SK-N-SH (cell line): ENCODE measurements around the gene LHX6. TPM values are rescaled to one million over a fixed set of nuclear protein-coding genes. Genes with fewer than 3 reads are reported as not detected.

Source experiments
- CTCF ChIA-PET: fragments of 300-600, 350-600 bp; formaldehyde crosslinking; extraction: SDS; loops from one replicate; lab custom pipeline; 2021; lab: Yijun Ruan, JAX
- POLR2A ChIA-PET: fragments of 350-600 bp; sonication (Branson Sonifier 250); formaldehyde crosslinking; extraction: SDS; loops from one replicate; lab custom pipeline; 2020; ENCODE audit warnings: antibody characterized with exemption, inconsistent platforms; lab: Yijun Ruan, JAX
- DNase-seq: peaks from one replicate; pipeline ENCODE4 v3.0.0; 2012
- H2AFZ ChIP-seq: fragments of 200-600 bp; sonication (generic); 2 replicates; pipeline ENCODE4 v1.8.1; 2016; ENCODE audit warnings: antibody characterized with exemption, mild to moderate bottlenecking, low read depth
- H3F3A ChIP-seq: fragments of 200-600 bp; sonication (generic); replicated peaks from 2 replicates; pipeline ENCODE3; 2016; ENCODE audit warnings: antibody characterized with exemption, mild to moderate bottlenecking; ENCODE audit not compliant: insufficient read depth
- H3K27ac ChIP-seq, 2 experiments: fragments of 200-500 bp in 1 of 2; fragments of 200-600 bp in 1 of 2; sonication (Bioruptor generic) in 1 of 2; sonication (generic), shearing (Covaris generic) in 1 of 2; 2 replicates each; pipeline versions ENCODE4 v1.5.1 to v1.6.1; 2014 to 2016; ENCODE audit warnings: low read depth in 2 of 2, inconsistent platforms in 1 of 2, low read length in 1 of 2, mild to moderate bottlenecking in 1 of 2, mixed read lengths in 1 of 2
- H3K27me3 ChIP-seq: fragments of 200-600 bp; sonication (generic), shearing (Covaris generic); 2 replicates; pipeline ENCODE4 v1.6.1; 2016; ENCODE audit warnings: mixed run types; ENCODE audit not compliant: insufficient read depth
- H3K36me3 ChIP-seq, 2 experiments: fragments of 200-500 bp in 1 of 2; fragments of 200-600 bp in 1 of 2; sonication (Bioruptor generic) in 1 of 2; sonication (generic) in 1 of 2; replicated peaks in 1 of 2; 2 replicates each; pipeline versions ENCODE3 to v1.5.1; 2014 to 2016; ENCODE audit warnings: low read length in 1 of 2, mild to moderate bottlenecking in 1 of 2; ENCODE audit not compliant: insufficient read depth in 2 of 2, control insufficient read depth in 1 of 2
- H3K4me1 ChIP-seq, 2 experiments: fragments of 200-500 bp in 1 of 2; fragments of 200-600 bp in 1 of 2; sonication (Bioruptor generic) in 1 of 2; sonication (generic), shearing (Covaris generic) in 1 of 2; 2 replicates each; pipeline versions ENCODE4 v1.5.1 to v1.6.1; 2014 to 2016; ENCODE audit warnings: low read depth in 1 of 2, low read length in 1 of 2, mixed run types in 1 of 2; ENCODE audit not compliant: insufficient read depth in 2 of 2, control insufficient read depth in 1 of 2
- H3K4me2 ChIP-seq: fragments of 200-600 bp; sonication (generic), shearing (Covaris generic); 2 replicates; pipeline ENCODE4 v1.6.1; 2017; ENCODE audit warnings: mixed run types
- H3K4me3 ChIP-seq, 2 experiments: fragments of 200-500 bp in 1 of 2; fragments of 200-600 bp in 1 of 2; sonication (Bioruptor generic) in 1 of 2; sonication (generic), shearing (Covaris generic) in 1 of 2; 2 replicates each; pipeline versions ENCODE4 v1.5.1 to v1.8.1; 2014 to 2016; ENCODE audit warnings: low read depth in 2 of 2, inconsistent platforms in 1 of 2, low read length in 1 of 2, mild to moderate bottlenecking in 1 of 2, mixed read lengths in 1 of 2, moderate library complexity in 1 of 2
- H3K79me2 ChIP-seq: fragments of 200-600 bp; sonication (generic); 2 replicates; pipeline ENCODE4 v1.8.1; 2017; ENCODE audit warnings: mild to moderate bottlenecking; ENCODE audit not compliant: insufficient read depth
- H3K9ac ChIP-seq: fragments of 200-600 bp; sonication (generic); 2 replicates; pipeline ENCODE4 v1.6.1; 2017; ENCODE audit warnings: mixed run types
- H3K9me2 ChIP-seq: fragments of 200-600 bp; sonication (generic); 2 replicates; pipeline ENCODE4 v1.6.1; 2017; ENCODE audit warnings: mixed run types
- H3K9me3 ChIP-seq: fragments of 200-600 bp; sonication (generic); 2 replicates; pipeline ENCODE4 v1.6.1; 2017; ENCODE audit warnings: mixed run types, mild to moderate bottlenecking, moderate library complexity
- H4K20me1 ChIP-seq: fragments of 200-600 bp; sonication (generic); 2 replicates; pipeline ENCODE4 v1.6.1; 2017; ENCODE audit warnings: mild to moderate bottlenecking, mixed run types; ENCODE audit not compliant: insufficient read depth
- CTCF ChIP-seq: fragments of 200-600 bp; sonication (generic); IDR thresholded peaks from 2 replicates; pipeline ENCODE4 v1.6.1; 2017; ENCODE audit warnings: antibody characterized with exemption, mild to moderate bottlenecking, moderate library complexity
- ELF1 ChIP-seq: IDR thresholded peaks from 2 replicates; pipeline ENCODE4 v1.4.0; 2012
- EP300 ChIP-seq, 2 experiments: IDR thresholded peaks; 2 replicates each; pipeline versions ENCODE4 v1.4.0 to v1.6.1; 2012; ENCODE audit warnings: borderline replicate concordance in 1 of 2, low read depth in 1 of 2, low read length in 1 of 2
- EZH2phosphoT487 ChIP-seq: fragments of 200-600 bp; sonication (generic); IDR thresholded peaks from 2 replicates; pipeline ENCODE4 v1.6.1; 2017; ENCODE audit warnings: low read depth, mixed run types, mild to moderate bottlenecking, antibody characterized with exemption, moderate library complexity, borderline replicate concordance
- FOSL2 ChIP-seq: IDR thresholded peaks from 2 replicates; pipeline ENCODE4 v1.4.0; 2012; ENCODE audit warnings: low read depth, mild to moderate bottlenecking, moderate library complexity, borderline replicate concordance
- FOXJ3 ChIP-seq: sonication (generic); formaldehyde crosslinking; IDR thresholded peaks from 2 replicates; pipeline ENCODE4 v1.5.1; 2020; ENCODE audit warnings: mild to moderate bottlenecking, missing genetic modification reagents
- GATA2 ChIP-seq: sonication (generic); formaldehyde crosslinking; IDR thresholded peaks from 2 replicates; pipeline ENCODE4 v1.5.0; 2020; ENCODE audit warnings: mild to moderate bottlenecking, missing genetic modification reagents
- MEF2A ChIP-seq: IDR thresholded peaks from 2 replicates; pipeline ENCODE4 v1.4.0; 2012; ENCODE audit warnings: low read depth, borderline replicate concordance
- MXI1 ChIP-seq: IDR thresholded peaks from 2 replicates; pipeline ENCODE4 v1.6.1; 2012; ENCODE audit warnings: mild to moderate bottlenecking, low read depth, low read length, improper control_type of control experiment
- NRF1 ChIP-seq: IDR thresholded peaks from 2 replicates; pipeline ENCODE4 v1.6.1; 2012; ENCODE audit warnings: low read depth, mild to moderate bottlenecking, low read length
- PBX3 ChIP-seq: IDR thresholded peaks from 2 replicates; pipeline ENCODE4; 2012
- POLR2AphosphoS5 ChIP-seq: IDR thresholded peaks from 2 replicates; pipeline ENCODE4 v1.6.1; 2012; ENCODE audit warnings: low read depth, low read length
- RXRA ChIP-seq: IDR thresholded peaks from 2 replicates; pipeline ENCODE4 v1.4.0; 2012; ENCODE audit warnings: low read depth, mild to moderate bottlenecking, borderline replicate concordance
- SMC3 ChIP-seq: IDR thresholded peaks from 2 replicates; pipeline ENCODE4 v1.6.1; 2012; ENCODE audit warnings: low read depth, low read length, improper control_type of control experiment
- TEAD4 ChIP-seq: IDR thresholded peaks from 2 replicates; pipeline ENCODE4 v1.4.0; 2012; ENCODE audit warnings: mild to moderate bottlenecking, borderline replicate concordance; ENCODE audit not compliant: insufficient read depth
- USF2 ChIP-seq: fragments of 150-350 bp; IDR thresholded peaks from 2 replicates; pipeline ENCODE4 v1.6.1; 2017; ENCODE audit warnings: antibody characterized with exemption, low read length, low read depth, borderline replicate concordance
- YY1 ChIP-seq: IDR thresholded peaks from 2 replicates; pipeline ENCODE4 v1.4.0; 2012; ENCODE audit warnings: low read depth, mild to moderate bottlenecking
- WGBS: methylation state at CpG from one replicate; pipeline ENCODE4 v1.1.6; 2017; ENCODE audit warnings: low lambda C conversion rate; 5-methylcytosine and 5-hydroxymethylcytosine counted together
- polyA plus RNA-seq, 3 experiments: library from polyadenylated mRNA; depleted of rRNA; stranded (reverse); fragments of >200 nt; gene quantifications; 2 replicates each; pipeline ENCODE4 v1.2.3, GENCODE V29; 2012
- TF ChIP-seq, protein P1 (sequence below): IDR thresholded peaks from 2 replicates; pipeline ENCODE4 v1.4.0; 2012; ENCODE audit warnings: low read depth, borderline replicate concordance
- TF ChIP-seq, protein P2 (sequence below): IDR thresholded peaks from 2 replicates; pipeline ENCODE4 v1.4.0; 2012; ENCODE audit warnings: low read depth, borderline replicate concordance

LHX6 gene
- polyA plus RNA-seq, 1 of the 3 experiments (the other 2 are of a cell fraction): 0.02 TPM

GRCh38 chr9:122246666-122247065 lies 17.9 kb upstream of the LHX6 start:
- Histone ChIP-seq H3K4me3 (no peak overlapping the region), H3K9me2 (no peaks in the 10 kb centered on the region), H3K4me1 (no peaks in the 10 kb centered on the region), H3K79me2 (no peaks in the 10 kb centered on the region), H2AFZ (no peak overlapping the region), H3F3A (no peaks in the 10 kb centered on the region), H3K9me3 (no peaks in the 10 kb centered on the region), H3K27me3 (no peaks in the 10 kb centered on the region), H3K27ac (no peak overlapping the region), H3K9ac (no peak overlapping the region), H4K20me1 (no peaks in the 10 kb centered on the region; the same call in 1 of the 2 replicates), H3K36me3 (peaks cover 73 to 75% of the 10 kb centered on the region in 2 experiments), H3K4me2 (no peak overlapping the region)
- TF ChIP-seq MEF2A (no peak), PBX3 (no peak), MXI1 (no peak), ELF1 (no peak), FOXJ3 (CRISPR knock-in tag) (no peak), RXRA (no peak), CTCF (no peak), EZH2phosphoT487 (no peak), YY1 (no peak), GATA2 (CRISPR knock-in tag) (no peak), FOSL2 (no peak), NRF1 (no peak), POLR2AphosphoS5 (no peak), TEAD4 (no peak), EP300 (IDR thresholded peaks at IDR 0.05; ENCODE audit: borderline replicate concordance in 1 of 2, low read depth in 1 of 2, low read length in 1 of 2) (no peak), SMC3 (no peak), USF2 (no peak)
- TF ChIP-seq, protein P1, sequence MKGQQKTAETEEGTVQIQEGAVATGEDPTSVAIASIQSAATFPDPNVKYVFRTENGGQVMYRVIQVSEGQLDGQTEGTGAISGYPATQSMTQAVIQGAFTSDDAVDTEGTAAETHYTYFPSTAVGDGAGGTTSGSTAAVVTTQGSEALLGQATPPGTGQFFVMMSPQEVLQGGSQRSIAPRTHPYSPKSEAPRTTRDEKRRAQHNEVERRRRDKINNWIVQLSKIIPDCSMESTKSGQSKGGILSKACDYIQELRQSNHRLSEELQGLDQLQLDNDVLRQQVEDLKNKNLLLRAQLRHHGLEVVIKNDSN: no peak
- TF ChIP-seq, protein P2, sequence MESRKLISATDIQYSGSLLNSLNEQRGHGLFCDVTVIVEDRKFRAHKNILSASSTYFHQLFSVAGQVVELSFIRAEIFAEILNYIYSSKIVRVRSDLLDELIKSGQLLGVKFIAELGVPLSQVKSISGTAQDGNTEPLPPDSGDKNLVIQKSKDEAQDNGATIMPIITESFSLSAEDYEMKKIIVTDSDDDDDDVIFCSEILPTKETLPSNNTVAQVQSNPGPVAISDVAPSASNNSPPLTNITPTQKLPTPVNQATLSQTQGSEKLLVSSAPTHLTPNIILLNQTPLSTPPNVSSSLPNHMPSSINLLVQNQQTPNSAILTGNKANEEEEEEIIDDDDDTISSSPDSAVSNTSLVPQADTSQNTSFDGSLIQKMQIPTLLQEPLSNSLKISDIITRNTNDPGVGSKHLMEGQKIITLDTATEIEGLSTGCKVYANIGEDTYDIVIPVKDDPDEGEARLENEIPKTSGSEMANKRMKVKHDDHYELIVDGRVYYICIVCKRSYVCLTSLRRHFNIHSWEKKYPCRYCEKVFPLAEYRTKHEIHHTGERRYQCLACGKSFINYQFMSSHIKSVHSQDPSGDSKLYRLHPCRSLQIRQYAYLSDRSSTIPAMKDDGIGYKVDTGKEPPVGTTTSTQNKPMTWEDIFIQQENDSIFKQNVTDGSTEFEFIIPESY: no peak
- WGBS: 96% methylated on average over 3 of the region's 3 CpGs
- POLR2A ChIA-PET: no interaction called here
- CTCF ChIA-PET: interaction anchor here (1.2 kb wide), 1 partner anchor 121 kb away, joined by 4 read pairs; no protein-coding TSS in a partner anchor
- no peak for DNase-seq
